HG02938 (cell line): ENCODE data around the gene CIC.

ENCODE experiments used
- ATAC-seq: cut with Tn5 transposase; IDR thresholded peaks from one replicate; pipeline ENCODE4 v1.9.1; 2021; ENCODE audit warnings: mild to moderate bottlenecking, moderate library complexity; ENCODE audit not compliant: unreplicated experiment

Gene CIC

DNA sequence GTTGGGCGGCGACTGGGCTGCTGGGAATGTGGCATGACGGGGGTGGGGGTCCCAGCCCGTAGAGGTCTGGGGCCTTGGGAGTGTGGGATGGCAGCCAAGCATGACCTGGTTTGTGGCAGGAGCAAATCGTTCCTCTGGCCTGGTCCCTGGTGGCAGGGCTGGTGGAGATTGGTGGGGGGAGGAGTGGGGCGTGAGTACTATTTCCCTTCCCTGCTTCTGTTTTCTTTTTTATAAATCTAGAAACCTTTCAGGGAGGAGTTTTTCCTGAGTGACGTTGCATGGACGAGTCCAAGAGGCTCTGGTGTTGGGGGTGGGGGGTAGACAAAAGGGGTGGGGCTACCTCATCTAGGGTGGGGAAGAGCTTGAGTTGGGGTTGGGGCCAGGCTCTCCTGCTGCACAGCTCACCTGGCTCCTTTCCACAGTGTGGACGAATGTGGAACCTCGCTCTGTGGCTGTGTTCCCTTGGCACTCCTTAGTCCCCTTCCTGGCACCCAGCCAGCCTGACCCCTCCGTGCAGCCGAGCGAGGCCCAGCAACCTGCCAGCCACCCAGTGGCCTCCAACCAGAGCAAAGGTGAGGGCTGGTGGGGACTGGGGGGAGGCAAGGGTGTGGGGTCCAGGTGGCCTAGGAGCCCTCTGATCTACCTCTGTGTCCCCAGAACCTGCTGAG lies 17.4 kb downstream of the CIC start:
- ATAC-seq, result no peak

GRCh38 chr19:42287017-42287826 lies 18.2 kb downstream of the CIC start:
- ATAC-seq, result no peak

GRCh38 chr19:42287827-42288107 lies 18.7 kb downstream of the CIC start:
- no peak for ATAC-seq

DNA sequence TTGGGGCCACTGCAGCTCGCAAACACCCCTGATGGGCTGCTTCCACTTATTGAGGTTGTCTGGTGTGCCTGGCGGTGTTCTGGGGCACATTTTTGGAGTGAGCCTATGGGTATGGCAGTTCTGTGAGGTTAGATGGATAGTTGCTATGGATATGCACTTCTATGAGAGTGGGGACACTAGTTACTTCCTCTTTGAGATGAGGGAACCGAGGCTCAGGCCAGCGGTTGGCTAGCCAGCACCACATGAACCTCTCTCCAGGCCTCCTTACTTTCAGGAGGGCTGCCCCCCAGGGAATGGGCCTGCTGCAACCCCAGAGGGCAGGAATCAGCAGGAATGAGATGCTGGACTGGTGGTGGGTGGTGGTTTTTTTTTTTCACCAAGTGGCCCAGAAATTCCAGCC lies 19.3 kb downstream of the CIC start:
- no peak for ATAC-seq

GRCh38 chr19:42288881-42289555 lies 20.0 kb downstream of the CIC start:
- ATAC-seq, result no peak

DNA sequence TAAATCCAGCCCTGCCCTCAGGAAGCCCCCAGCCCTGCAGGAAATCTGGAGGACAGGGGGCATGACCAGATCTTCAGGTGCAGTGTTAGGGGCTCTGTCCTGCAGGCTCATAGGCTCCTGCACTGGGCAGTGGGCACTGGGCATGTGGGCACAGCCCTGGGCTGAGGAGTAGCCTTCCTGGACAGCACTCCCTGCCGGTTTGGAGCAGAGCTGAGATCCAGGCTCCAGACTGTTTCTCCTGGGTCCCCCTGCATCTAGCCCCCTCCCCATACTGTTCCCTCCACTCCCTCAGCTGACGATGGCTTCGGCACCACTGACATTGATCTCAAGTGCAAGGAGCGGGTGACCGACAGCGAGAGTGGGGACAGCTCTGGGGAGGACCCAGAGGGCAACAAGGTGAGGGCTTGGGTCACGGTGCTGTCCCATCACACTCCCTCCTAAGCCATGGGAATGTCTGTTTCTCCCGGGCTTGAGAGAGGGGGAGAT lies 20.5 kb downstream of the CIC start:
- ATAC-seq, result no peak

DNA sequence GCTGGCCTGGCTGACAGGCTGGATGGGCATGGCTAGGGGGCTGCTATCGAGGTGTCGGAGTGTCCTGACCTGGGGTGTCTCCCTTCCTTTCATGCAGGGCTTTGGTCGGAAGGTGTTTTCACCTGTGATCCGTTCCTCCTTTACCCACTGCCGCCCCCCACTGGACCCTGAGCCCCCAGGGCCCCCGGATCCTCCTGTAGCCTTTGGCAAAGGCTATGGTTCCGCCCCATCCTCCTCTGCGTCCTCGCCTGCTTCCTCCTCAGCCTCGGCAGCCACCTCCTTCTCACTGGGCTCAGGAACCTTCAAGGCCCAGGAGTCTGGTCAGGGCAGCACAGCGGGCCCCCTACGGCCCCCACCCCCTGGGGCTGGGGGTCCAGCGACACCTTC lies 21.1 kb downstream of the CIC start:
- ATAC-seq, result no peak

GRCh38 chr19:42290523-42291434 lies 21.7 kb downstream of the CIC start:
- ATAC-seq, result no peak

DNA sequence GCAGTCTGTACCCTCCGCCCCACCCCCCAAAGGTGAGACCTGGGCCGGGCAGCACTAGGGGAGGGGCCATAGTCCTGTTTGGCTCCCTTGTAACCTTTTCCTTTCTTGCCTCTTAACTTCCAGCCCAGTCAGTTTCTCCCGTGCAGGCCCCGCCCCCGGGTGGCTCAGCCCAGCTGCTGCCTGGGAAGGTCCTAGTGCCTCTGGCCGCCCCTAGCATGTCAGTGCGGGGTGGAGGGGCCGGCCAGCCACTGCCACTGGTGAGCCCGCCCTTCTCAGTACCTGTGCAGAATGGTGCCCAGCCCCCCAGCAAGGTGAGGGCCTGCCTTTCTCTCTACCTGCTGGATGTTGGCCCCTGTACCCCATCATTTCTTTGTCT lies 22.4 kb downstream of the CIC start:
- no peak for ATAC-seq

- no peak for ATAC-seq
Observed at GRCh38 chr19:42292042-42292960, 23.2 kb downstream of the CIC start.

DNA sequence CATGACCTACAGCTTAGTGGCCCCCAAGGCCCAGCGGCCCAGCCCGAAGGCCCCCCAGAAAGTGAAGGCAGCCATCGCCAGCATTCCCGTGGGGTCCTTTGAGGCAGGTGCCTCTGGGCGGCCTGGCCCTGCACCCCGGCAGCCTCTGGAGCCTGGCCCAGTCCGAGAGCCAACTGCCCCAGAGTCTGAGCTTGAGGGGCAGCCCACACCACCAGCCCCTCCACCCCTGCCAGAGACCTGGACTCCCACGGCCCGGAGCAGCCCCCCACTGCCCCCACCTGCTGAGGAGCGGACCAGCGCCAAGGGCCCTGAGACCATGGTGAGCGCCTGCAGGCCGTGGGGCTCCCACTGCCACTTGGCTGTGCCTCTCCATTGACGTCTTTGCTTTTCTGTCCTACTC lies 23.9 kb downstream of the CIC start:
- no peak for ATAC-seq

GRCh38 chr19:42293540-42293939 lies 24.5 kb downstream of the CIC start:
- no peak for ATAC-seq

DNA sequence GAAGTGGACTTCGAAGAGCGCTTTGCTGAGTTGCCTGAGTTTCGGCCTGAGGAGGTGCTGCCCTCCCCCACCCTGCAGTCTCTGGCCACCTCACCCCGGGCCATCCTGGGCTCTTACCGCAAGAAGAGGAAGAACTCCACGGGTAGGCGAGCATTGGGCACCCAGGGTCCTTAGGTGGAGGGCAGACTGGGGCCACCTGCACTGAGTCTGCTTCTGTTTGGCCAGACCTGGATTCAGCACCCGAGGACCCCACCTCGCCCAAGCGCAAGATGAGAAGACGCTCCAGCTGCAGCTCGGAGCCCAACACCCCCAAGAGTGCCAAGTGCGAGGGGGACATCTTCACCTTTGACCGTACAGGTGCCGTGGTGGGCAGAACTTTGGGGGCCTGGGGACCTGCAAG lies 24.9 kb downstream of the CIC start:
- ATAC-seq, result no peak

DNA sequence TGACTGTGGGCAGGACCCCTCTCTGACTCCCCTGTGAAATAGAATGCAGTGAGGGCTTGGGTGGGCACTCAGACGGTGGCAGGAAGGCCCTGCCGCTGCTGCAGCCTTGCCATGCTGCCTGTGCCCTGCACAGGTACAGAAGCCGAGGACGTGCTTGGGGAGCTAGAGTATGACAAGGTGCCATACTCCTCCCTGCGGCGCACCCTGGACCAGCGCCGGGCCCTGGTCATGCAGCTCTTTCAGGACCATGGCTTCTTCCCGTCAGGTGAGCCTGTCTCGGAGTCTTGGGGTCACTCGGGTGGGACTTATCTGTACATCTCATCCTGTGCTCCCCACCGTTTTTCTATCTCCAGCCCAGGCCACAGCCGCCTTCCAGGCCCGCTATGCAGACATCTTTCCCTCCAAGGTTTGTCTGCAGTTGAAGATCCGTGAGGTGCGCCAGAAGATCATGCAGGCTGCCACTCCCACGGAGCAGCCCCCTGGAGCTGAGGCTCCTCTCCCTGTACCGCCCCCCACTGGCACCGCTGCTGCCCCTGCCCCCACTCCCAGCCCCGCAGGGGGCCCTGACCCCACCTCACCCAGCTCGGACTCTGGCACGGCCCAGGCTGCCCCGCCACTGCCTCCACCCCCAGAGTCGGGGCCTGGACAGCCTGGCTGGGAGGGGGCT lies 25.6 kb downstream of the CIC start:
- ATAC-seq, result no peak

GRCh38 chr19:42295342-42295741 lies 26.3 kb downstream of the CIC start:
- ATAC-seq, result no peak

DNA sequence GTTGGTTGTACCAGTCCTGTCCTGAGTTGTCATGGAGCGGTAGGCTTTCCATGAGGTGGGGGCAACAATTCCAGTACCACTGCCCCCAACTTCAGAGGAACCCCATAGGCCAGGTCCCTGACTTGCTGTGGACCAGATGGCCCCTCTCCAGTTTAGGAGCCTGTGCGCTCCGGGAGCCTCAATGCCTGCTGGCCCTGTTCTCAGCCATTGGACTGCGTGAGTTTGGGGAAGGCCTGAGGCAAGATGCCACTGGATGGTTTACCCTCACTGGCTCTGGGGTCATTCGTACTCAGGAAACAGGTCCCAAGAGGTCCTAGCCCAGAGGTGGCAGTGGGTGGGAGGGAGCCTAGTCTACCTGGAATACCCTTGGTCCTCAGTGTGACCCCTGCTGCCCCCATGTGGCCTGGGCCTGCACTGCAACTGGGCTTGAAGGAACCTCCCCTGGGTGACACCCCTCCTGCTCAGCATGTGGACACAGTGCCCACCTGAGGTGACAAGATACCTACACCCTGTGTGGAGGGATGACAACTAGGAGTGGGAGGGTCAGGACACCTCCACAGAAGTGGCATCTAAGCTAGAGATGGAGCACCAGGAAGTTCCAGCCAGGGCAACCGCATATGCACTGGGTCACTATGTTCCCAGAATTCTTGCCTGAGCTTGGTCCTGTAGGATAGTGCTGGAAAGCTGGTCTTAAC lies 26.9 kb downstream of the CIC start:
- ATAC-seq, result no peak

DNA sequence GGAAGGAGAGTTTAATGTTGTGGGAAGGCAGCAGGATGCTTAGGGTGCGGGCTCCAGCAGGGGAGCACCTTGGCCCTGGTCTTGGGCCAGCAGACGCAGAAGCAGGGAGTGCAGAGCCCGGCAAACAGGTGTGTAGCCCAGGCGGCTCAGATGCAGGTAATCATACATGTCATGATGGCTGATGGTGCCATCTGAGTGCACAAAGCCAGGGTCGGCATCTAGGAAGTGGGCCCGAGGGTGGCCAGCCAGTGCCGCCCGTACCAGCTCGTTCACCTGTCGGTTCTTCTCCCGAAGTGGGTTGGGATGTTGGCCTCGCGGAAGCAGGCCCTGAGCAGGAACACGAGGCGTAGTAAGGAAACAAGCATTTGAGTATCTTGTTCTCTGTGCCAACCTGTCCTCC lies 28.0 kb downstream of the CIC start:
- no peak for ATAC-seq

DNA sequence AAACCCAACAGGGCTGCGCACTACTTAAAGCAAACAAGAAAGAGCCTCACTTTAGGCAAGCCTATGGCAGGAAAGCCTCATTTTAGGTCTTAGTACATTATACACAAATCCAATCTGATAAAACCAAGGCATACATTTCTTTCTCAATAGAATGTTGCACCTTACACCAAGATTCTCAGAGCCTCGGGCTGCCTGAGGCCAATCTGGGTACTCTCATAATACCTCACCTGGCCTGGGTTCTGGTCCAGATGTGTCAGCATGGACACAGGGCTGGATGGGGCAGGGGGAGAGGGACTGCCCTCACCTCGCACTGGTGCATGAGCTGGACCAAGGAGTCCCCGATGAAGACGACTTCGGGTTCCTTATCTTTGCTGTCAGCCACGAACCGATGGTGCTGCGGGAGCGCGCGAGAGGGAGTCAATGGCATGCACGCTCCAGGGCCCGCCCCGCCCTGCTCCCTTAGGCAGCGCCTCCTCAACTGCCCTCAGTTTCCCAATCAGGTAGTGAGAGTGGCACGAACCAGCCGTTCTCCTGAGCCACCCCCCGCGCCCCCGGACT lies 32.7 kb downstream of the CIC start, which contains the start of gene PRR19:
TSS of gene PRR19 (plus strand) at position 487 of the 558 bp plus-strand sequence. CDS start 7,453 bp downstream, outside the sequence.
- no peak for ATAC-seq

DNA sequence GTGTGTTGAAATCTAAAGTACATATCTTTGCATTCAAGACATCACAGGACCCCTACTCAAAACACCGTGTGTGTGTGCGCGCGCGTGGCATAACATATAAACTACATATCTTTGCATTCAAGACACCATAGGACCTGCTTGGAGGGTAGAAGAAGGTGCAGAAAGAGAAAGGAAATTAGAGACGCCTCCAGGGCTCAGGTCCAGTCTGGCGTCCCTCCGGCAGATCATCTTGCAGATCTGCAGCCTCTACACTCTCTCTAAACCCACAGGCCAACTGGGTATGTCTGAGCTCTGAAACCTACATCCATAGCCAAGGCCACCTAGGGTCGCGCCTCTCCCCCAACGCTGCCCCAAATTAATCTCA lies 34.0 kb downstream of the CIC start:
- no peak for ATAC-seq
